HG02623 (cell line): Measurements from ENCODE around the gene TNIK.

Experiments
- ATAC-seq: cut with Tn5 transposase; IDR thresholded peaks from one replicate; pipeline ENCODE4 v1.9.1; 2021; ENCODE audit warnings: moderate library complexity; ENCODE audit not compliant: unreplicated experiment

TNIK gene

DNA sequence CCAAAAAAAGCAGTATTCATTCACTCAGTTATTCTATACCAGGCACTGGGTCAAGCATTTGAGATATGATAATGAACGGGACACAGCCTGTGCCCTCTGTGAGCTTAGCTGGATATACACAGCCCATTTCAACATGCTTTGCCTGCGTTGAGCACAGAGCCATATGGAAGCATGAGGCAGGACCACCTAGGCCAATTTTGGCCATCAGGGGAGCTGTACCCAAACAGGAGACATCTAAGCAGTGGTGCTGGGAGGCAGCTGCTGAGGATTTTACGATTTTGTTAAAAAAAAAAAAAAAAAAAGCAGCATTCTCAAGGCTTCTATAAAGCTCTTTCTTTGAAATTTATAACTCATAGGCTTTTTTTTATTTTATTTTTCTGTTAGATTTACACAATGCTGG, 346.5 kb downstream of the TNIK start:
- ATAC-seq = no peak

DNA sequence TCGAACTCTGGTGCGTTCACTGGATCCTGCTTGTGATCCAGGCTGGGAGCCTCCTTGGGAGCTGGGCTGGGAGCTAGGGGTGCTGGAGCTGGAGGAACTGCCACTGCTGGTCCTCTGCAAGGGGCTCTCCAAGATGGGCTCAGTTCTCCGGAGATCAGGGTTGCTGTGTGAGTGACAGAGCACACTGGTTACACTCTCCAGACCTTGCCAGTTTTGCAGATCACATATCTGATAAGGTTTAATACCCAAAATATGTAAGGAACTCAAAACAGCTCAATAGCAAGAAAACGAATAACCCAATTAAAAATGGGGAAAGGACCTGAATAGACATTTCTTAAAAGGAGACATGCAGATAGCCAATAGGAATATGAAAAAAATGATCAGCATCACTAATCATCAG, 349.5 kb downstream of the TNIK start:
- ATAC-seq = no peak

DNA sequence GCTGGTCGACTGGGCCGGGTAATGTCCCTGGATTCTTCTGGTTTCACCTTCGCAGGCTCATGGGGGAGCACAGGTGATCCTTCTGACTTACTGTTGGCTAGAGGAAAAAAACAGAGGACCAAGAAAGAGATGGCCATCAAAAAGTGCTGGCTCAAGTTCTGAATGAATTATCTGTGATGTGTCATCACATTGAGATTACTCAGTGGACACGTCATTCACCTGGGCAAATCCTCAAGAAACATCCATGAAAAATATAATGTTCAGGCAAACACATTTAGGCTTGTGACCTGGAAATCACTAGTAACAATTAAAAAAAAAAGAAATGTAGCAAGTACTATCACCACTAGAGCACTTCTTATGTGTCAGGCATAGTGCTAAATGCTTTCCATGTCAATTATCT, 352.1 kb downstream of the TNIK start:
- no peak for ATAC-seq

DNA sequence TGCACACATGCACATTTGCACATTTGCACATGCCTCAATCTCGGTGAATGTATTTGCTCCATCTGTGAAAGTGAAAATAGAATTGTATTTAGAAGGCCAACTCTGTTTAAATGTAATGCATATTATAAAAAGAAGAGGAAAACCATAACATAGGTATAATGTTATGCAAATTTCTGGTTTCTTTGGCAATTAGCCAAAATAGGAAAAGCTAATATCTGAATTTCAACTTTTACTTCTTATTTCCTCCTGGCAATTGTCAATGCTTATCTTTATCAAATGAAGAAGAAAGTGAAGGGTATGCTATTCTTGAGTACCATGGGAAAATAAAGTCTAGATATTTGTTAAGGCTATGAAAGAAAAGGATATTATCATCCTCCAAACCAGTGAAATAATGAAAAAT, 357.0 kb downstream of the TNIK start:
- ATAC-seq = no peak

DNA sequence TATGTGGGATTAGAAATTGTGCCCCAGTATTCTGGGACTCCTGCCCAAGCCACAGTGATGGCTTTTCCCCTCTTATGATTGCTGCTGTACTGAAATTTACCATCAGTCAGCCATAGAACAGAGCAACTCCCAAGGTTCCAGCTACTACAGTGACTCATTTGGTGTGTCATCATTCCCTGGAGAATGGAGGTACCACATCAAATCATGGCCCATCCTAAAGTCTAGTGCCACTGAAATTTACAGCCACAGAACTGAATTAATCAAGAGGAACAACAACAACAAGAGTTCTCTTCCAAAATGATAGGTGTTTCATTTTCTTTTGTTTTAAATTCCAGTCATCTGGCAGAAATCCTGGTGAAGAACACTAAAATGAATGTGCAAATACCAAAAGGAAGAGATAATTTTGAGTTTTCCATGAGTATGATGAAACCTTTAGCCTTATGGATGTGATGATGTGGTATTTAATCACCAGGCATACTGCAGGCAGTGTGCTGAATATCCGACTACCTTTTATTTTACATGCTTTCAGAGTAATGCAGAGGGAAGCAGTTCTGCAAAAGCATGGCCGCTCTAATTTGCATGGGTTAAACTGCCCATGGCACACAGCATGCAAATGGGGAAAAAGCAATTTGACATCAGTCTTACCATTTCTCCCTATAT, 358.1 kb downstream of the TNIK start:
- ATAC-seq = no peak

DNA sequence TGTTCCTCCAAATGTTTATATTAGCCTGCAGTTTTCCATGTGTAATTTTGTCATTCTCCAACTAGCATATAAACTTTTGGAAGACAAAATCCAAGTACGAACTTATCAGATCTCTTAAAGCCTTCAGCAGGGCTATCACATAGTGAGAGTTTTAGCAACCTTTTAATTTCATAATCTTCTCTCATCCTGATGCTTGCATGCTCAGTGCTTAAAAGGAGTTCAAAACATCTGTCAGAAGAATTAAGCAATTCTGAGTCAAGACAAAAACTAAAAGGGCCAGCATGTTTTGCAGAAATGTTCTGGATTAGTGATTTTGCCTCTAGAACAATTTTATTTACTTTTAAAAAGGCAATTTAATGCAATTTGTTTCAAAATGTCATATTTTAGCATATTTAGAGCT, 360.3 kb downstream of the TNIK start:
- ATAC-seq = no peak

DNA sequence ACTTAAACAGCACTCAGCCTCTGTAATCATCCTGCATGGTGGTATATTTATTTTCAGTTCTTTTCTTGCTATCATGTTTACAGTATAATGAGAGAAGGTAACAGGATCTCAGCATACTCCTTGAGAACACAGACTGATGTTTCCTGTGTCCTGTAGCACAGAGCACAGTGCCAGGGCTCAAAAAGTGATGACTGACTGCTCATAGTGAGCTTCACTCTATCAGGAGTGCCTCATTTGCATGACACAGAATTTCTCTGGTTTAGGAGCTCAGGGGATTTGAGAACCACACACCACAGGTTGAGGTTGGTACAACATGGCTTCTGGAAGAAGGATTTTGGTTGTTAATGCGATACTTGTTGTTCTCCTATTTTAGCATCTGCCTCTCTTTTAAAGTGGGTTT, 365.1 kb downstream of the TNIK start:
- peak; percentile 99 for ATAC-seq

DNA sequence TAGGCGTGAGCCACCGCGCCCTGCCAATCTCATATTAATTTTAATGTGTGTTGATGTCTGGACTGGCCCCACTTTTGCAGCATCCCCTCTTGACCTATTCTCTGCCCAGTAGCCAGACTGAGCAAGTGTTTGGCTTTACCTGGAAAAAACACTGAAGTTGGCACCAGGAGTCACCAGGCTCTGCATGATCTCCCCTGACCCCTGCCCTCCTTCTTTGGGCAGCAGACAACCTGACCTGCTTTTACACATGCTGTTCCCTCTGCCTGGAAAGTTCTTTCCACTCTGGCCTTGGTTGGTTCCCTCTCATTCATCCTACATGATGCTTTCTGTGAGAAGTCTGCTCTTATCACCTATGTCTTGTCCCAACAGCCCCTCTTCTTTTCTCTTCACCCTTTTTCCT, 365.8 kb downstream of the TNIK start:
- no peak for ATAC-seq

DNA sequence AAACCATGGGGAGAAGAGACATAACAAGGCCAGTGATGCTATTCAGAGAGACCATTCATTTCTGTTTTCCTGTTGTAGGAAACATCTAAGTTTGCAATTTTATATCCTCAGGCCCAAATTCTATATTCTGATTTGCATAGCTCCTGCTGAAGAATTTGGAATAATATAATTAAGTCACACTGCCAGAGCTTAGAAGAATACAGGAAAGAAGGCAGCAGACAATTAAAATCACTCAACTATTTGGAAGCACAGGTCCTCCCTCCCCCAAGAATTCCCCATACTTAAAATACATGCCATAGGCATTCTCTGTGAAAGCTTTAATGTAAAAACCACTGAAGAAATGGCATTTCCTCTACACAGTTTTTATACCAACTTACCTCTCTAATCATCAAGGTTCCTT, 366.7 kb downstream of the TNIK start:
- ATAC-seq = no peak

DNA sequence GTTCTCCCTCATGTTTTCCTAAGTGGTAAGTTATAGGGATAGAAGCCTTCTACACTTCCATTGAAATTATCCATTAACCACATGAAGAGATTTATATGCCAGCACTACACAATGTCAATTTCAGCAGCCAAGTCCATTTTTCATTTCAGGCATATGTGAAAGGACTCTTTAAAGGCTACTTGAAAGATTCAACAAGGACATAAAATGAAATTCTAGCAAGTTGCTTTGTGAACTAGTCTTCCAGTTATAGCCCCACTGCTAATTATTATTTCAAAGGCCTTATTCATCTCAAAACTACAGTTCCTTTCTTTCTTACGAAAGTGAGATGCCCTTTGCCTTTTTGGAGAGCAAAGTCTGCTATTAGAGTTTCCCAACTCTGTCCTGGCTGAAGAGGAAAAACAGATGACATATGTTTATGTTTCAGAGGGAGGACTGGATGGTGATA, 367.7 kb downstream of the TNIK start:
- ATAC-seq = no peak

DNA sequence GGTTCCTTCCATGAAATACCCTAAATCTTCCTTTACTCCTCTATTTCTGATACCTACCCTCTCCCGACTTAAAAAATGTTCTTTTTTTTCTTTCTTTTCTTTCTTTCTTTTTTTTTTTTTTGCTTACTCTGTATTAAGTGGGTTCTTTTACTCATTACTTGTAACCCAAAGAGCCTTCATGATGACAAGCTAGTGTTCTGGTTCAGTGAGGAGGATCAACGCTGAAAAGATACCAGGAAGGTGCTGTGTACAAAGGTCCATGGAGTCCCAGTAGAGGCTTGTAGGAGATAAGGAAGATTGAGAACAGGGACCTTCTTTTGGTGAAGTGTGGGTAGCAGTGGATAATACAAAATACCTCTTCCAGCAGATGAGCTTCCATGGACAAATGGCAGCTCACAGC, 369.9 kb downstream of the TNIK start:
- ATAC-seq = no peak

DNA sequence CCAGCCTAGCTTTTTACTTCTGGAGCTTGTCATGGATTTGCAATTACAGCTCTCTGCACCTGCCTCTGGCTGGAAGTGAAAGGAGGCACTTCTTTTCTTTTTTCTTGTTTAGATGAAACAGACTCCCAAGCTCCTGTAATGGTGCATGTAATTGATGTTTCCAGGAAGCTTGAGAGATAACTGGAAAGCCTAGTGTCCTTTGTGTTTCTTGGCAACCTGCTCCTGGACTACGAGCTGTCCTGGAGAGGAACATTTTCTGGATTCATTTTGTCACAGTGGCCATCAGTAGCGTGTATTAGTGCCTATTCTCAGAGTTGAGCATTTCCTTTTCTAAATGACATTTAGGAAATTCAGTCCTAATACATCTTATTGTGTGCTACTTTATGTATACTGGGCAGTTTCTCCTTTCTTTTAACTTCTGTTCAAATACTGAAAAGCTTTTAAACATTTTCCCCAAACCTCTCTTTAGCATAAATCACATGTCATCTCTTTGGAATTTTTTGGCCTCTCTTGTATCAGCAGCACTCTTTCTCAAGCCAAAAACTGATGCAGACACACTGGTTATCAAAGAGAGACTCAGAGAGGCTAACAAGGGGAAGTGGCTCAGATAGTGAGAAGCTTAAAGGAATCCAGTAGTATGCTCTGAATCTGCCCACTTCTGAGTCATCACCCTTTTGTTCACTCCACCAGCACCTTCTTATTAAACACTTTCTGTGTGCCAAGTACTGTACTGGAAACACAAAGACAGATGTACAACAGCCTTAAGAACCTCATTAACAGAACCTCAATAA, 371.0 kb downstream of the TNIK start:
- ATAC-seq = no peak

DNA sequence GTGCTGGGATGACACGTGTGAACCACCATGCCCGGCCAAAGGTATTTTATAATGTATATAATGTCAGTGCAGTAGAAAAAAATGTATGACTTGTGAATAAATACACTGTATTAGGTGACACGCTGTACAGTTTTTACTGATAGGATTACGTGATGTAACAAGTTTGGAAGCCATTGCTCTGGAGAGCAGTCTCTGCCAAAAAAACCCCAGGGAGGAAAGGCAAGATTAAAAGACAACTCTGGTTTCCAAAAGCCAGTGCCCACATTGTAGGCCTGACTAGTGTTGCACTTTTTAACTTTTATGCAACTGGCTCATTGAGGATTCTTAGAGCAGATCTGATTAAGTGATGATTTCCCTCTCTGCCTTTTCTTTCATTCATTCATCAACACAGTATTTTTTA, 371.7 kb downstream of the TNIK start:
- no peak for ATAC-seq

DNA sequence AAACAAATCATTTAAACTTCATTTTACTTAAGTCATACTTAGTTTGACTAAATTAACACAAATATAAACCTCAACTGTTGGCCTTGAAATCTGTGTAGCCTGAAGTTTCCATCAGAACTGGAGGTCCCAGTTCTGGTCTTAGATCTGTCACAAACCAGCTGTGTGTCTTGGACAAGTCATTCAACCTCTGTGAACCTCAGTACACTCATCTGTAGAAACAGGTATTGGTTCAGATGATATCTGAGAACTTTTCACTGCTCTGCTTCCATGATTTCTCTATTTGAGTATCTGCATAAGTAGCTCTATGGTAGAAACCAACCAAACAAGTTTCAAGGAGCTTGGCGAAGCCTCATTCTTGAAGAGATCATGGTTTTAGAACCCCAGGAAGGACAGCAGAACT, 373.3 kb downstream of the TNIK start:
- no peak for ATAC-seq

DNA sequence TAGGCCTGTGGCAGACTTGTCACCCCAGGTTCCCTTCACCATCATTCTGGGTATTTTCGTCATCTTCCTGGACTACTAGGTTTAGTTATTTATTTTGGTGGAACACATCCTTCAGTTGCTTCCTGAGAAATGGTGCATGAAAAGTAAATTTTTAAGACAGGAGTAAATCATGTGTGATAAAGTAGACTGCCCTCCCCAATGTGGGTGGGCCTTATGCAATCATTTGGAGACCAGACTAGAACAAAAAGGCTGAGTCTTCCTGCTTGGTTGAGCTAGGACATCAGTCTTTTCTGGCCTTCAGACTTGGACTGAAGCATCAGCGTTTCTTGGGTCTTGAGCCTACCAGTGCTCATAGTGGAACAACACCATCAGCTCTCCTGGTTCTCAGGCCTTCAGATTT, 382.9 kb downstream of the TNIK start:
- no peak for ATAC-seq

DNA sequence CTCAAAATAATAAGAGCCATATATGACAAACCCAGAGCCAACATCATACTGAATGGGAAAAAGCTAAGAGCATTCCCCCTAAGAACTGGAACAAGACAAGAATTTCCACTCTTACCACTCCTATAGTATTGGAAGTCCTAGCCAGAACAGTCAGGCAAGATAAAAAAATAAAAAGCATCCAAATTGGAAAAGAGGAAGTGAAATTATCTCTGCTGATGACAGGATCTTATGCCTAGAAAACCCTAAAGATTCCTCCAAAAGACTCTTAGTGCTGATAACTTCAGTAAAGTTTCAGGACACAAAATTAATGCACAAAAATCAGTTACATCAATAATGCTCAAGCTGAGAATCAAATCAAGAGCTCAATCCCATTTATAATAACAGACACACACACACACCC, 387.8 kb downstream of the TNIK start:
- ATAC-seq = no peak

DNA sequence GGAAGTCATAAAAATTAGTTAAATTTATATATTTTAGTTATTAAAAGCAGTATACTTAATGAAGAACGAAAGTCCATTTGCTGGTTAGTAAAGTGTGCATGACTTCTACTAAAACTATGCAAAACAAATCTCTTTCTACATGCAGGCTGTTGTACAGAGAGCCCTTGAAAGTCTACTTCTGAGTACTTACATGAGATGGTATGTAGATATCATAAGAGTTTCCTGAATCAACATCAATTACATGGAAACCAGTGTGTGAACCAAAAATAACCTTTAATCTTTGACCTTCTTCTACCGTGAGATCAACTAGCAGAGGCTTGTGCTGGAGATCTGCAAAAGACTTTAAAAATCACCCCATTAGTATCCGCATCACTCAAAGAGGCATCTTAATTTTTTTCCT, 391.5 kb downstream of the TNIK start:
- ATAC-seq = no peak

DNA sequence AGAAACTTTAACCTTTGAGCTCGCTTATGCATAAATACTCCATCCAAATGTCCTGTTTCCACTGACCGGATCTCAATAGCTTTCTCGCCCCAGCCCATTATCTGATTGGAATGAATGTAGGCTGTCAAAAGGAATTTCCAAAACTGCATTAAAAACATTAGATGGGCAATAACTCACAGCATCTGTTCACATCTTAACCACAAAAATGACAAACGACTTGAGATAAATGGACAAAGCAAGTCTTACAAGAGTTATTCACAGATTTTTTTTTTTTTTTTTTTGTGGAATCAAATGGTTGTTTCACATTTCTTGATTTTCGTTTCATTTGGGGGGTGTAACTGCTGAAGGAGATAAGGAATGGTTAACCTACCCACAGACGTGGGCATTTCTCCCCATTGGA, 394.0 kb downstream of the TNIK start:
- ATAC-seq = no peak

DNA sequence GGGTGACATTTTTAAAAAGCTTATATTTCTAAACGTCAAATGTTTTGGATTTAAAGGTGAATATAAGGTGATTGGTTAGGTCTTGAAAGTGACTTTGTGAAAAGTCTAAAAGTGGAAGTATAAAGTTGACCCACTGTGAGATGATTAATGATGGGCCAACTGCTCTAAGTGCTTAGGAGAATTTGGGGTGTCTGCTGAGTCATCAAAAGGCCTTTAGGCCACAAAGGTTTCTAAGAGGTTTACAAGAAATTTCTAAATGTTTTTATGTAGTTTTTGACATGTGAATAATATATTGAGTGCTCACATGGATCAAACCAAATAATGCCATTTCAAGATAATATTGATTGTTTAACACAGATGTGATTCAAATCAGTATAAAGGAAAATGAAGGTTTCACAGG, 394.5 kb downstream of the TNIK start:
- ATAC-seq = no peak

DNA sequence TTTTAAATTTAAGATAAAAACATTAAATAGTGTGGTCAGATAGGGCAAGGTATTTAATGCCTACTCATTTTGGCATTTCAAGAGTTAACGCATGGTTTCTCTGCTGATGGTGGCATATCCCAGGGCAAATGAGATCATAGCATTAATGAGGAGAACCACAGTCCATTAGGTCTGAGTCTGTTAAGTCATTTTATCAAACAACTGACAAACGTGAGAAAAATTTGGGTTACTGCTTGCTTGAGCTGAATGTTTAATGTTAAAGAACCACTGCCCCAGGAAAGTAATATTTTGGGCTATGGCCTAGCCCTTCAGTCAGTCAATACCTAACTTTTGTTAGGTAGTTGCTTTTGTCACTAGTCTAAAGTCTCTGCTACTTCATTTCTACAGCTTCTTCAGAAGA, 395.7 kb downstream of the TNIK start:
- no peak for ATAC-seq

DNA sequence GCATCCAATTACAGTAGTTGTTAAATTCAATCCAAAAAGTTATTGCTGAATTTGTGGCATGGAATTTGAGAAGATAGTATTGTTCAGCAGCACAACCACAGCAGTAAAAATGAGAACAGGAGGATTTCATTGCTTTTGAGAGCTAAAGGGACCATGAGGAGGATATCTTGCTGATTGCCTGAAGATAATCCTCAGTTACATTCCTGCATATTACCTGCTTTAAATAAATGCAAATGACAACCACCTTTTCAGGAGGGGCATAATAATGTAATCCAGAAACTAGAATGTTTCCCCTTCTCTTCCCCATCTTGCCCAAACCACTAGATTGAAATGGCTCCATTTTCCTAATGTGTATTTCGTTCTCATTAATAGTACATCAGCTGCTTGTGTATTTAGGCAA, 398.5 kb downstream of the TNIK start:
- no peak for ATAC-seq

DNA sequence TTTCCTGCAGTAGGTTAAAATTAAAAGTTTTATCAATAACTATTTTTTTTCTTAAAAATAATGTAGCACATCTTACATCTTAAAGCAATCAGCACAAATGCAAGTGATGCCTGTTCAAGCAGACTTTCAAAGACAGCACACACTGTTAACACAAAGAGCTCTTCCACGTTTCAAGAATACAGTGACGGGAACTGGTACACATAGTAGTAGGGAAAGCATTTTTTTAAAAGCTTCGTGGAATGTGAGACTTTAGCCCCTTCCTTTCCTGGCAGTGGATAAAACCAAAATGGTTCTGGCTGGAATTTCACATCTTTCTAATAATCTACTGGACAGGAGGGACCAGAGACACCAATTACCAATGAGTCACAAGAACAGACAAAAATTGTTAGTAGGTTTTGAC, 400.2 kb downstream of the TNIK start:
- no peak for ATAC-seq
